Activated CD4-positive, alpha-beta T cell treated with anti-CD3 and anti-CD28 coated beads for 1 hour (primary cell): ENCODE results near the gene GRK2.
"Not testable (repeated sequence)": the region's sequence is repeated elsewhere in the genome, so short reads cannot be mapped to it uniquely, and the experiment has no call there.

Experiments
- DNase-seq: peaks from one replicate; pipeline ENCODE4 v3.0.0-alpha.2; 2020

The GRK2 gene

GRCh38 chr11:67316882-67317204, 50.6 kb downstream of the GRK2 start:
- DNase-seq: no peak

- peak; percentile 99 for DNase-seq
These were observed 51.1 kb downstream of the GRK2 start for GRCh38 chr11:67317205-67317887.

GRCh38 chr11:67317888-67318555, 51.7 kb downstream of the GRK2 start:
- DNase-seq: no peak

DNA sequence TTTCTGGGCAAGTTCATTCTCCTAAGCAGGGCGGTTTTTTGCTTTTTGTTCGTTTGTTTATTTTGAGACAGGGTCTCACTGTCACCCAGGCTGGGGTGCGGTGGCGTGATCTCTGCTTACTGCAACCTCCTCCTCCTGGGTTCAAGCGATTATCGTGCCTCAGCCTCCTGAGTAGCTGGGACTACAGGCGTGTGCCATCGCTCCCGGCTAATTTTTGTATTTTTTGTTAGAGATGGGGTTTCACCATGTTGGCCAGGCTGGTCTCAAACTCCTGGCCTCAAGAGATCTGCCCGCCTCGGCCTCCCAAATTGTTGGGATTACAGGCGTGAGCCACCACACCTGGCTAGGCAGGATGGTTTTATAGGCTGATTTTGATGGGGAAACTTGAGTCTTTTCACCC, 52.6 kb downstream of the GRK2 start:
- DNase-seq: not testable (repeated sequence)

GRCh38 chr11:67320011-67320410, 53.7 kb downstream of the GRK2 start:
- no peak for DNase-seq

- no peak for DNase-seq
These were observed 54.4 kb downstream of the GRK2 start for GRCh38 chr11:67320691-67321090.

GRCh38 chr11:67321313-67321871, 55.1 kb downstream of the GRK2 start:
- DNase-seq: no peak

DNA sequence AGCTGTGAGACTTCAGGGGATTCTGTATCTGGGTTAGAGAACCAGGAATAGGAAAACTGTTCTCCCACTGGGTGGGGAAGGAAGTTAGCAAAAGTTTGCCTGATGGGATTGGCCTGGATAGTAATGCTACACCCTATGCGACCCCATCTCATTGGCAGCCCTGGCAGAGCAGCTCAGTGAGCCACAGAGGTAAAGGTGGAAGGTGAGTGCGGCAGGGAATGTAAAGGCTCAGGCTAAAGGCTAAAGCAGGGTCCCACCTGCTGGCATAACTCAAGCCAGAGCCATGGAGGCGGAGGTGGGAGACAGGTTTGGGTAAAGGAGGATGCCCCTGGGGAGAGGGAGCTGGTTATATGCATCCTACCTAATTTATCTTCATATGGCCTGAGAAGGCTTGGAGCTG, 55.8 kb downstream of the GRK2 start:
- DNase-seq: no peak

- DNase-seq: no peak
These were observed 57.3 kb downstream of the GRK2 start for GRCh38 chr11:67323526-67323925.

DNA sequence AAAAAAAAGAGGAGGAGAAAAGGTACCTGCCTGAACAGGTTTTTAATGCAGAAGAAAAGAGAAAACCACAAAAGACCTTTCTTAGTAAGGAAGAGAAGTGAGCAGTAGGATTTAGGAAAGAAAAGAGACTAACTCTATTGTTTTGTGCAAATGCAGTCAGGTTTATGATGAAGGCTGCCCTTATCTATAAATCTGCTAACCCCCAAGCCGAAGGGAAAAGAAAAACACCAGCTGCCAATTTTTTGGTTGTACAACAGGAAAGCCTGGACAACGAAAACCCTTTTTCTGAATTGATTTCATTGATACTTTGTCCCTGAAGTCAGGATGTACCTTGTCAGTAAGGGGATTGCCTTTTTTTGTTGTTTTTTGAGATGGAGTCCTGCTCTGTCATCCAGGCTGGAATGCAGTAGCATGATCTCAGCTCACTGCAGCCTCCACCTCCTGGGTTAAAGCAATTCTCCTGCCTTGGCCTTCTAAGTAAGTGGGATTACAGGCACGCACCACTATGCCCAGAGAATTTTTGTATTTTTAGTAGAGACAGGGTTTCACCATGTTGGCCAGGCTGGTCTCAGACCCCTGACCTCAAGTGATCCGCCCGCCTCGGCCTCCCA, 65.9 kb downstream of the GRK2 start:
- no peak for DNase-seq
